Limb (tissue), 2 donors: ENCODE measurements around the gene CAND2.

ENCODE experiments used
- DNase-seq, 2 donors: peaks; one replicate each; pipeline ENCODE4 v3.0.0-alpha.2; 2016; ENCODE audit errors: extremely low spot score in 2 of 2

The CAND2 gene

DNA sequence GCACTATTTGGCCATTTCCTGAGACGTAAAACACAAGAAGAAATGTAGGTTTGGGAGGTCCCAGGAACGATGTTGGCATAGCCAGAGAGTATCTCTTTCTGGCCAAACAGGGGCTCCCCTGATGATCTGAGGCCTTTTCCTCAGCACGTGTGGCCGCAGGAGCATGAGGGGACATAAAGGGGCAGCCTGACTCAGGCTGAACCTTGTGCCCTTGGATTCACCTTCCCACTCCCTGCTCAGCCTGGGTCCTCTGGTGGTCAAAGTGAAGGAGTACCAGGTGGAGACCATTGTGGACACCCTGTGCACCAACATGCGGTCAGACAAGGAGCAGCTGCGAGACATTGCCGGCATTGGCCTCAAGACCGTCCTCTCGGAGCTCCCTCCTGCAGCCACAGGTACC lies 10.6 kb downstream of the CAND2 start:
- DNase-seq: no peak

DNA sequence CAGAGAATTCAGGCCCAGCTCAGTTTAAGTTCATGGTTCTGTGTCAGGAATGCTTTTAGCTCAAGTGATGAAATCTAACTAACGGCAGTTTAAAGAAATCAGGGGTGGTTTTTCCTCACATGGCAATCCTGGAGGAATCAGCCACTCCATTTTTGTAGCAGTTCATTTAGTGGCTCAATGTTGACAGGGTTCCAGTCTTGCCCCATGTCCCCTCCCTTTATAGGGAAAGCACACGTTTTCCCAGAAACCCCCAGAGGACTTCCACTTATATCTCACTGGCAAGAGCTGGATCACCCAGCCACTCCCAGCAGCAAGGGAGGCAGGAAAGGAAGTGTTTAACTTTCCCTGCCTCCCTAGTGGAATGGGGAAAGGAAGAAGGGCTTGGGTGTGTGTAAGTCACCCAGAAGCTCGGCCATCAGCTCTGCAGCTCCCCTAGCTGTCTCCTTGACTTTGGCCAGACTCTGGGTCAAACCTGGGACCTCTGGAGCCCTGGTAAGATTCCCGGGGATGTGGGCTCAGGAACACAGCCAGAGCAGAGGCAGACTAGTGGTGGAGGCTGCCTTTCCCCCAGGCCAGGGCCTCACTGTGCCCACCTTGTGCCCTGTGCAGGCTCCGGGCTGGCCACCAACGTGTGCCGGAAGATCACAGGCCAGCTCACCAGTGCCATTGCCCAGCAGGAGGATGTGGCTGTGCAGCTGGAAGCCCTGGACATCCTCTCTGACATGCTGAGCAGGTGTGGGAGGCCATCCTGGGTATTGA lies 11.3 kb downstream of the CAND2 start:
- no peak for DNase-seq

DNA sequence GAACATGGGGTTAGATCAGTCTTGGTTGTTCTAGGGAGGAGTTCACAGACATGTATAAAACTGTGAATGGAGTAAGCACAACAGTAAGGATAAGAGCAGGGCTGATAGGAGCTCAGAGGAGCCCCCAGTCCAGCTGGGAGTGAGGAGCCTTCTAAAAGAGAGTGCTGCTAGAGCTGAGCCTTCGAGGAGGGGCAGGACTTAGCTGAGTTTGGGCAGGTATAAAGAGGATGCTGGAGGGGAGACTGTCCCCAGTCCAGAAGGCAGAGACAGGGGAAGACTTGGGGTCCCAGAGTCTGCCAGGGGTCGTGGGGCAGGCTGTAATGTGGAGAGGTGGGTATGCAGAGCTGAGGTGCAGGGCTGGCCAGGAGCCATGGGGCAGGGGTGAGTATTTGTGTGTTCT lies 12.1 kb downstream of the CAND2 start:
- no peak for DNase-seq

DNA sequence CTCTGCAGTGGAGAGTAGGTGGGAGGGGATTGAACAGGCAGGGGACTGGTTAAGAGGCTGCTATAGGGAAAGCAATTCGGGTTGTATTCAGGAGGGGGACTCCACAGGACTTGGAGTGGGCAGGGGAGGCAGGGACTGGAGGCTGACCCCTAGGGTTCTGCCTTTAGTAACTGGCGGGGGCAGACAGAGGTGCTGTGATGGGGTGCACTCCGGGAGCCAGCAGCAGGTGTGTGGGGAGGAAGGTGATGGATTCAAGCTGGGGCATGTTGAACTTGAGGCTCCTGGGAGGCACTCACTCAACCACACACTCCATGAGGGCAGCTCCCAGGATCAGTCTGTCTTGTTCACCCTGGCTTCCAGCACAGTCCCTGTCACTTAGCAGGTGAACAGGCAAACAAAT lies 12.5 kb downstream of the CAND2 start:
- no peak for DNase-seq

DNA sequence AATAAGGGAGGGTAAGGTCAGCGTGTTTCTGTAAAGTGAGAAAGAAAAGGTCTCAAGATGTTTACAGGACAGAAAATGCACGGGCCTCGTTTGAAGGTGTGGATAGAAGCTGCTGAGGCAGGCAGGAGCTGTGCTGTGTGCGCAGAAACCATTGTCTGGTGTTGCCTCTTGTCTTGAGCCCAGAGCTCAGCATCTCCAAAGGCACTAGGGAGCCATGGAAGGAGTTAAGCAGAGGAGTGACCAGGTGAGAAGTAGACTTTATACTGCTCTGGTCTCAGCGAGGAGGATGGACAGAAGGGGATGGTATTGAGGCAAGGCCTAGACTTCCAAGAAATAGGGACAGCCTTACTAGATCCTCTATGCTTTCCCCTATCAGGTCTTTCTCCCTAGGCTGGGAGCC lies 13.0 kb downstream of the CAND2 start:
- no peak for DNase-seq

DNA sequence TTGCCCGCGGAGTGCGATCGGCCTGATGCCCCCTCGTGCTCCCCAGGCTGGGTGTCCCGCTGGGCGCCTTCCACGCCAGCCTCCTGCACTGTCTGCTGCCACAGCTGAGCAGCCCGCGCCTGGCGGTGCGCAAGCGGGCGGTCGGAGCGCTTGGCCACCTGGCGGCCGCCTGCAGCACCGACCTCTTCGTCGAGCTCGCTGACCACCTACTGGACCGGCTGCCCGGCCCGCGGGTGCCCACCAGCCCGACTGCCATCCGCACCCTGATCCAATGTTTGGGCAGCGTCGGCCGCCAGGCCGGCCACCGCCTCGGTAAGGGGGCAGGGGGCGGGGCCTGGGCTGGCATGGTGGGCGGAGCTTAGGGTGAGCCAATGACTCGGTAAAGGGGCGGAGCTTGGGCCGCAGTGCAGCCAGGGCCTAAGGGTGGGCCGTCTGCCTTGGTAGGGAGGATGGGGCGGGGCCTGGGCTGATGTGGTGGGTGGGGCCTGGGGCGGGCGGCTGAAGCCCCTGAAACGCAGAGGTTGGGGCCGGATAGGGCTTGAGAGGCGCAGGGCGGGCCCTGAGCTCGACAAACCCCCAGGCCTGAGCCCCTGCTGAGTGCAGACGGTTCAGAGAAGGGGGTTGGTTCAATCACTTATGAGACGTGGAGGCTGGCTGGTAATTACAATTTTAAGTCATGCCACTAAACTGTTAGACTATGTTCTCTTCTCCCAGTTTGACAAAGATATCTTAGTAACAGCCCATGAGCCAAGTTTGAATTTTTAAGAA lies 13.7 kb downstream of the CAND2 start:
- peak; percentile 96 to 98 for DNase-seq

DNA sequence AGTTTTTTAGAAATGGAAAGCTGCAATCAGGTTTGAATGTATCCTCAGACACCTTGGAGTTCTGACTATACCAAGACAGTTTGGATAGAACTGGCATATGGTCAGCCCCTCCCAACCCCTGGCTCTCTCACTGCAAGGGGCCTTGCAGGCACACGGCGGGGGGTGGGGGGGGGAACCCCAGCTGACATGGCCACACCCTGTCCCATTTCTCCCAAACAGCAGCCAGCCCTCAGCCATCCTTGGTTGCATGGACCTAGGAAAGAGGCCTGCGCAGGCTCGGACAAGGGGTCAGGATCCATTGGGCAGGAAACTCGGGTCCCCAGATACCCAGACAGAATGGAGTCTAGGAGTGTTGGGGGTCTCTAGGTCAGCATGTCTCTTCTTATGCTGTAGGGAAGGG lies 14.5 kb downstream of the CAND2 start:
- DNase-seq: no peak

DNA sequence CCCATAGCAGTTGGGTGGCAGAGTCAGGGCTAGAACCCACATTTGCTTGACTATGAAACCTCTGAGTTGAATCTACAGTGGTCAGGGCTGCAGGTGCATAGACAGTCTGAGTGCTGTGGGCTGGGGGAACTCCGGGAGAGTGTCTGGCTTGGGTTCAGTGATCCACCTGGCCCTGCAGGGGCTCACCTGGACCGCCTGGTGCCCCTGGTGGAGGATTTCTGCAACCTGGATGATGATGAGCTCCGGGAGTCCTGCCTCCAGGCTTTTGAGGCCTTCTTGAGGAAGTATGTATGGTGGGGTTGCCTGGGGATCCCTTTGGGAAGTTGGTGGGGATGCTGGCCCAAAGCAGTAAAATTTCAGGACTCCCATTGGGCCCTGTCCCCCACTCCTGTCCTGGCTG lies 16.3 kb downstream of the CAND2 start:
- DNase-seq: no peak

DNA sequence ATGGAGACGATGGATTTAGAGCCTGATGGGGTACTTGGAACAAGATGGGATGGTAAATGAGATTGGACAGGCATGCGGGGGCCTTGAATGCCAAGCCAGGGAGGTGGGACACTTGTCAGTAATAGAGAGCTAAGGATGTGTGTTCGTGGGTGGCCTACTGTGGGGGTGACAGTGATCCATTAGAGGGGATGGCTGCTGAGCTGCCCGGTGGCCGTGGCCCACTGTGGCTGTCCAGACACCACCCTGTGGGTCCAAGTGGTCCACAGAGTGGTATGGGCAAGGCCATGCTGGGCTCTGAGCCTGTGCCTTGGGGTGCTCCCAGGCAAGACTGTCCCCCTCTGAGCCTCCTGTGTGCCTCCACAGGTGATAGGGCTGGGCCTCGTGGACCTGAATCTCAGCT lies 17.5 kb downstream of the CAND2 start:
- no peak for DNase-seq

DNA sequence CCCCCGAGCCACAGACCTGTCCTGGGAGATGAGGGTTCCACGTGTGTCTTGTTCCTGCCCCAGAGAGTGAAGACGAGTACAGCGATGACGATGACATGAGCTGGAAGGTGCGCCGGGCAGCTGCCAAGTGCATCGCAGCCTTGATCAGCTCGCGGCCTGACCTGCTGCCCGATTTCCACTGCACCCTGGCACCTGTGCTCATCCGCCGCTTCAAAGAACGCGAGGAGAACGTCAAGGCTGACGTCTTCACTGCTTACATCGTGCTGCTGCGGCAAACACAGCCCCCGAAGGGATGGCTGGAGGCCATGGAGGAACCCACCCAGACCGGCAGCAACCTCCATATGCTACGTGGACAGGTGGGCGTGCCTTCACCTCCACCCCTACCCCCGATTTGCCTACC lies 18.6 kb downstream of the CAND2 start:
- no peak for DNase-seq

DNA sequence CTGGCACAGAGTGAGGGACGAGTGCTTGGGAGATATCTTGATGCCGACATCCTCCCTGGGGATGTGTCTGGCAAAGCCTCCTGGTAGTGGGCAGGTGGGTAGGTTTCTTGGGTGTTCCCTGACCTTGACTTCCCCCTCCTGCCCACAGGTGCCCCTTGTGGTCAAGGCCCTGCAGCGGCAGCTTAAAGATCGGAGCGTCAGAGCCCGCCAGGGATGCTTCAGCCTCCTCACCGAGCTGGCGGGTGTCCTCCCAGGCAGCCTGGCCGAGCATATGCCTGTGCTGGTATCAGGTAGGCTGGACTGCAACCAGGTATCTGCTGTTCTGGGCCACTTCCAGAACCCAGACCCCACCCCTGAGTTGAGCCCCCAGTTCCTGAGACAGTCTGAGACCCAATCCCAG lies 19.2 kb downstream of the CAND2 start:
- DNase-seq: no peak

DNA sequence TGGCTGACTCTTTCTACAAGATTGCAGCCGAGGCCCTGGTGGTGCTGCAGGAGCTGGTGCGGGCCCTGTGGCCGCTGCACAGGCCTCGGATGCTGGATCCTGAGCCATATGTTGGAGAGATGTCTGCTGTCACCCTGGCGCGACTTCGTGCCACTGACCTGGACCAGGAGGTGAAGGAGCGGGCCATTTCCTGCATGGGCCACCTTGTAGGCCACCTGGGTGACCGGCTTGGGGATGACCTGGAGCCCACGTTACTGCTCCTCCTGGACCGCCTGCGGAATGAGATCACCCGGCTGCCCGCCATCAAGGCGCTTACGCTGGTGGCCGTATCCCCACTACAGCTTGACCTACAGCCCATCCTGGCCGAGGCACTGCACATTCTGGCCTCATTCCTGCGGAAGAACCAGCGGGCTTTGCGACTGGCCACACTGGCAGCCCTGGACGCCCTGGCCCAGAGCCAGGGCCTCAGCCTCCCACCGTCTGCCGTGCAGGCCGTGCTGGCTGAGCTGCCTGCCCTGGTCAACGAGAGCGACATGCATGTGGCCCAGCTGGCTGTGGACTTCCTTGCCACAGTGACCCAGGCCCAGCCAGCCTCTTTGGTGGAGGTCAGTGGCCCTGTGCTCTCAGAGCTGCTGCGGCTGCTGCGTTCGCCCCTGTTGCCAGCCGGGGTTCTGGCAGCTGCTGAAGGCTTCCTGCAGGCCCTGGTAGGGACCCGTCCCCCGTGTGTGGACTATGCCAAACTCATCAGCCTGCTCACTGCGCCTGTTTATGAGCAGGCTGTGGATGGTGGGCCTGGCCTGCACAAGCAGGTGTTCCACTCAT lies 20.3 kb downstream of the CAND2 start:
- no peak for DNase-seq

DNA sequence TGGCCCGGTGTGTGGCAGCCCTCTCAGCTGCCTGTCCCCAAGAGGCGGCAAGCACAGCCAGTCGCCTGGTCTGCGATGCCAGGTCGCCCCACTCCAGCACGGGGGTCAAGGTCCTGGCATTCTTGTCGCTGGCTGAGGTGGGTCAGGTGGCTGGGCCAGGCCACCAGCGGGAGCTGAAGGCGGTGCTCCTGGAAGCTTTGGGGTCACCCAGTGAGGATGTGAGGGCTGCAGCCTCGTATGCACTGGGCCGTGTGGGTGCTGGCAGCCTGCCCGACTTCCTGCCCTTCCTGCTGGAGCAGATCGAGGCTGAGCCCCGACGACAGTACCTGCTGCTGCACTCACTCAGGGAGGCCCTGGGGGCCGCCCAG lies 20.8 kb downstream of the CAND2 start:
- no peak for DNase-seq

DNA sequence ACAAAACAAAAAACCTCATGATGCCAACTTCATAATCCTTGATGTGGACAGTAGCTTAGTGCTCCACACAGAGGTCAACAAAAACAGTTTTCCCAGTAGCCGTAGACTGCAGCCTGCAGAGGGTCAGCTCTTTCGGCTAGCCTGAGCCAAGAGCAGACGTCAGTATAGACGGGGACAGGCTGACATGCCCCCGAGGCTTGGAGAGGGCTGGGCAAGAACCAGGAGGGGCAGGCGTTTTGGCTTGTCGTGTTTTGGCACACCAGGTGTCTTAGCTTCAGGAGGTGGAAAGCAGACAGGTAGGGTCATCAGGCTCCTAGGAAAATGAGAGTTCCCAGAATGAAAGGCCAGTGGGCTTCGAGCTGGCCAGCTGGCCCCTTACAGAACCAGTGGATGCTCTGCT lies 21.8 kb downstream of the CAND2 start:
- no peak for DNase-seq

DNA sequence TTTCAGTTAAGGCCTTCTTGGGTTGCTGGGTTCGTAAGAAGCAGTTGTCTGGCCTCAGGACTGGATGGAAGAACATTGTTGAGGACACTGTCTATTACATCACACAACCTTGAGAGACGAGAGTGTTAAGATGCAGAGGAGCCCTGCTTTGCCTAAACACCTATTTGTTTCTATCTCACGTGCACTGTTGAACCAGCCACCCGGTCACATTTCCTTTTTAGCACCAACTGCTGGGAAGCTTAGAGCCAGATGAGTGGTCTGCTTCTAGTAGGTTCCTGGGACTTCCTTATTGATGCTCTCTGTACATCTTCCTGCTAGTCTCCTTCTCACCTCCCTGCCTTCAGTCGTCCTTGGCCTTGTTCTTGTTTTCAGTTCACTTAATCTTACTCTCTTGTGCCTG lies 22.3 kb downstream of the CAND2 start:
- DNase-seq: no peak

DNA sequence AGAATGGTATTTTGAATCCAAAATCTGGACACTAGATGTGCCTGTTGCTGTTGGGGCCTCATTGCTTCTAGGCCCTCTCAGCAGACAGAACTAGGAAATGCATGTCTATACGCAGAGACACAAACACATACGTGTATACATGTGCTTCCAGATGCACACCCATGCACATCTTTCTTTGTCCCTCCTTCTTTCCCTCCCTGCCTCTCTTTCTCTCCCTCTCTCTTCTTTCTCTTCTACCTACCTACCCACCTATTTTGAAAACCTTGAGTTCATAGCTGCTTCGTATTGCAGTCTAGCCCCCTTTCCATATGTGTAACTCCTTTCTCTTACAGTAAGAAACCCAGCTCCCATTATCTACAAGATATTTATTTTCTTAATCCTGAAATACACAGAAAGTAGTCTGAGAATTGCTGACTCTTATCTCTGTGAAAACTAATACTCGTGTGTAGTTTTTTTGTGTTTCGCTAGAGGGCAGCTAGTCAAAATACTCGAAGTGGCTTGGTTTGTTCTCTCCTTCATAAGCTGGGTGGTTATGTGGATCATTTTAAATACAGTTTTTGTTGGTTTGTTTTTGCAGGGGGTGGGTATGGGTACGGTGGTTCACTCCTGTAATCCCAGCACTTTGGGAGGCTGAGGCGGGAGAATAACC lies 26.4 kb downstream of the CAND2 start:
- DNase-seq: no peak

DNA sequence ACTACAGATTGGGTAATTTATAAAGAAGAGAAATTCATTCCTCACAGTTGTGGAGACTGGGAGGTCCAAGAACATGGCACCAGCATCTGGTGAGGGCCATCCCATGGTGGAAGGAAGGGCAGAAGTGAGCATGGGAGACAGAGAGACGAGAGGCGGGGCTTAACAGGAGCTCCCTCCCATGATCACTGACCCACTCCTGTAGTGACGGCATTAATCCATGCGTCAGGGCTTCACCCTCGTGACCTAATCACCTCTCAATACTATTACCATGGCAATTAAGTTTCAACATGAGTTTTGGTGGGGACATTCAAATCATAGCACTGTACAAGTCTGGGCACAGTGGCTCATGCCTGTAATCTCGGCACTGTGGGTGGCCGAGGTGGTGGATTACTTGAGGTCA lies 27.8 kb downstream of the CAND2 start:
- DNase-seq: no peak

DNA sequence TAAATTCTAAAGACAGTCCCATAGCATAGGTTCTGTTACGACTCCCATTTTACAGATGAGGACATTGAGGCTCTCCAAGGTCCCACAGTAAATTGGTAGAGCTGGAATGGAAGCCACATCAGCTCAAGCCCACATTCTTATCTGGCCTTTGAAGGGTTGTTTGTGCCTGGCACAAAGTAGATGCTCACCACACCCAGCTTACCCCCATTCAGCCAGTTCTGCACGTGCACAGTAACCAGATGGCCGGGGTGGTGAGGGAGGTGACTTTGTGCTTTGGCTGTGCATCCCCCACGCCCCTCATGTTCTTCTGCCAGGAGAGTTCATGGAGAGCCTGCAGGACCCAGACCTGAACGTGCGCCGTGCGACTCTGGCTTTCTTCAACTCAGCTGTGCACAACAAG lies 28.7 kb downstream of the CAND2 start:
- DNase-seq: no peak

DNA sequence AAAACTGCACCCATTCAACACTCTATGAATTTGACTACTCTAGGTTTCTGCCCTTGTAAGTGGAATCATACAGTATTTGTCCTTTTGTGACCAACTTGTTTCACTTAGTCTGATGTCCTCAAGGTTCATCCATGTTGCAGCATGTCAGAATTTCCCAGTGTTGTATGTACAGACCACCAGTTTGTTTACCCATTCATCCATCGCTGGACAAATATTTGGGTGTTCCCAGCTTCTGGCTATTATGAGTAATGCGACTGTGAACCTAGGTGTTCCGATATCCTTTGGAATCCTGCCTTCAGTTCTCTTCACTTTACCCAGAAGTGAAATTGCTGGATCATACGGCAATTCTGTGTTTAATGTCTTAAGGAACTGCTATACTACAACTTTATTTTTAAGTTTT lies 32.3 kb downstream of the CAND2 start:
- DNase-seq: no peak

DNA sequence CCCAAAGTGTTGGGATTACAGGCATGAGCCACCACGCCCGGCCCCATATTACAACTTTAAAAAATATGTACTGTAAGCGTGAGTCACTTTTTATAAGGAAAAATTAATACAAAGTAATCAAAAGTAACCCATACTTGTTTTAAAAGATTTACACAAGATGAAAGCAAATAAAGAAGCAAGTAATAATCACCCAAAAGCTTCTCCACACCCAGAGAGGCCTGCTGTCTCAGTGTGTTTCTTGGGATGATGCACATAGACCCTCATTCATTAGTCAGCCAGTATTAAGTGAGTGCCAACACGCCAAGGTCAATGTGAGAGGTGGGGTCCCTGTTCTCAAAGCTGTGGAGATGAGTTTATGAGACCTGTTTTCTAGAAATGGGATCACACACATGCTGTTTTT lies 32.9 kb downstream of the CAND2 start:
- no peak for DNase-seq

DNA sequence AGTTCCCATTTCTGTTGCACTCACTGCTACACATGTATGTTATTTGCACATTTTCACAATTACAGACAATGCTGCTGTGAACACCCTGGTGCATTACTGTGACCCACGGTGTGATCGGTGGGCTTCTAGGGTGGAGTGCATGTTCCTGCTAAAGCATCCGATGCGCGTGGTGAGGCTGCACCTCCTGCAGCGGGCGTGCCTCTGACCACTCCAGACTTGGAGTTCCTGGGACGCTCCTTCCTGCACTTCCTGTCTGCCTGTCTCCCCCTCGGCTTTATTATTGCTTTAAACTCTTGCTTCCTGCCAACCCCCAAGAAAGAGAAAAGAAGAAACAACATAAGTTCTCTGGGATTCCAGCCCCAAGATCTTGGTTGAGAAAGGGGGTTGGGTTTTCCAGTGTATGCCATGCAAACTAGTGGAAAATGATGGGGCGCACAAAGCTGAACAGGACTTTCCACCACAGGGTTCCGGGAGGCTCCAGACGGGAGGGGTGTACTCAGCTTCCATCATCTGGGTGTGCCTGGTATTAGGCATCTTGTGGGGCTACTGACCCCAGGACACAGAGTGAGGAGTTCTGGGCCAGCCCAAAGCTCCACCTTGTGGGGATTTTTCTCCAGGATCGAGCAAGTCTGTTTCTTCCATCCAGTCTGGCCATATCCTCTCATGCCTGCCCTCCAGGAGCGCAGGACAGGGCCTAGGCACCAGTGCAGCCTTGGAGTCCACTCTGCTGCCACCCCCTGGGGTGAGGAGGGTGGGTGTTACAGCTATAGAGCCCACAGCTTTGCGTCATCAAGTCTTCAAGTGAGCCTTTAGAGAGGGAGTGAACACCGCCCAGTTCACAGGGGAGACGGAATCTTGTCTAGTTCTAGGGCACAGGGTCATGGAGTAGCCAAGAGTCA lies 33.7 kb downstream of the CAND2 start:
- DNase-seq: no peak
